Stimulated activated CD8-positive, alpha-beta memory T cell treated with anti-CD3 and anti-CD28 coated beads, Interleukin-7, amount 100 ng/mL, for 48 hours (primary cell): ENCODE data around the gene NKAPL.

Experiments used
- DNase-seq, 2 donors: peaks; one replicate each; pipeline ENCODE4 v3.0.0-alpha.2; 2020; ENCODE audit warnings: low read depth in 1 of 2; ENCODE audit errors: extremely low read depth in 1 of 2

The NKAPL gene

DNA sequence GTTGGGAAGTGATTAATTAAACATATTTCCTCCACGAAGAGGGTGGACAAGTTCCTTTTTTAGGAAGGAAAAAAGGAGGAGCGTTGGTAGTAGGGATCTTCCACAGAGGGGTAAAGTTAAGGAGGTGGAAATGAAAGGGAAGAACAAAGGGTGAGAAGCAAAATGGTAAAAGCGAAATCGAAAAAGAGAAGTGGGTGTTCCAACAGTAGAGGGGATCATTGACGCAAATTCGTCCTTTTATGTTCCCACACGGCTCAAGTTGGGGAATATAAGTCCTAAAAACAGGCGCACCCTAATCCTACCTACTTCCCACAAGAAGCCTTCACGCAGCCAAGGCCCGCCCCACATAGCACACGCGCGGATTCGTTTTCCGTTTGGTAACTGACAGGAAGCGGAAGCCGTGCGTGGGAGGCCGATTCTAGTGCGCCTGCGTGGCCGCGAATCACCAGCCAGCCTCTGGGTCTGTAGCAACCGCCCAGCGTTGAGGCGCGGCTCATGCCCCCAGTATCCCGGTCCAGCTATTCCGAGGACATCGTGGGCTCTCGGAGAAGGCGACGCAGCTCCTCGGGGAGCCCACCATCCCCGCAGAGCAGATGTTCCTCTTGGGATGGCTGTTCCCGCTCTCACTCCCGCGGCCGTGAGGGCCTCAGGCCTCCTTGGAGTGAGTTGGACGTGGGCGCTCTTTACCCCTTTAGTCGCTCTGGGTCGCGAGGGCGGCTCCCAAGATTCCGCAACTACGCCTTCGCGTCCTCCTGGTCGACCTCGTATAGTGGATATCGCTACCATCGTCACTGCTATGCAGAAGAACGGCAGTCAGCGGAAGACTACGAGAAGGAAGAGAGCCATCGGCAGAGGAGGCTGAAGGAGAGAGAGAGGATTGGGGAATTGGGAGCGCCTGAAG lies at the start of gene NKAPL:
NKAPL (plus strand) TSS at position 421 of the 901 bp plus-strand sequence; CDS start at position 496, 75 bp downstream.
- peak in 1 of 2 donors; percentile 32 for DNase-seq

DNA sequence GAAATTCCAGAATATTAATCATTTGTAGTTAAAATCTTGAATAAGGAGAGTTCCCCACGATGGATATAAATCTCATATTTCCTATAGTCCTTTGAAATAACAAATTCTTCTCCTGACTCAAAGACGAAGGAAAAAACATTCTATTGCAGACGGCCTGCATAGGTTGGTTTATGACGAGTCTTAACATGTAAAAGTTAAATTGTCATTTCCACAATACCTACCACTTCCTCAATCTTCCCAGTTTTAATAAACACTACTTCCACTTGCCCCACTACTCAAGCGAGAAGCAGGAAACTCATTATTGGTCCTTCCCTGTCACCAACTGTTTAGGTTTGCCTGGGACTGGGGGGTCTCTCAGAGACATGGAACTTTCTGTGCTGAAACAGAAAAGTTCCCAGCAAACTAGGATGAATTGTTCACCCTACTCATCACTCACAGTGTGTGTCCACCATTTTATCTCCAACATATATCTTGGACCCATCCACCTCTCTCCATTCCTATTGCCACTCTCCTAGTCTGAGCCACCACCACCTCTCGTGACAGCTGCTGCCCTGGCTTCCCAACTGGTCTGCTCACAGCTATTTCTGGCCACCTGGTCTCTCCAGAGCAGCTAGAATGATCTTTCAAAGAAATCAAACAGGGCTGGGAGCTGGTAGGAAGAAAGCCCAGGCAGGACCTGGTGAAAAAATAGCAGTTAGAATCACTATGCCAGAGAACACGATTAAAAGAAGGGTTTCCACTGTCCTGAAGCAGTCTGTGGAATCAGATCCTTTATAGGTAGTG lies 49.2 kb upstream of the NKAPL start:
- DNase-seq: no peak

- no peak for DNase-seq
Observed at GRCh38 chr6:28211840-28212509, 47.1 kb upstream of the NKAPL start.

DNA sequence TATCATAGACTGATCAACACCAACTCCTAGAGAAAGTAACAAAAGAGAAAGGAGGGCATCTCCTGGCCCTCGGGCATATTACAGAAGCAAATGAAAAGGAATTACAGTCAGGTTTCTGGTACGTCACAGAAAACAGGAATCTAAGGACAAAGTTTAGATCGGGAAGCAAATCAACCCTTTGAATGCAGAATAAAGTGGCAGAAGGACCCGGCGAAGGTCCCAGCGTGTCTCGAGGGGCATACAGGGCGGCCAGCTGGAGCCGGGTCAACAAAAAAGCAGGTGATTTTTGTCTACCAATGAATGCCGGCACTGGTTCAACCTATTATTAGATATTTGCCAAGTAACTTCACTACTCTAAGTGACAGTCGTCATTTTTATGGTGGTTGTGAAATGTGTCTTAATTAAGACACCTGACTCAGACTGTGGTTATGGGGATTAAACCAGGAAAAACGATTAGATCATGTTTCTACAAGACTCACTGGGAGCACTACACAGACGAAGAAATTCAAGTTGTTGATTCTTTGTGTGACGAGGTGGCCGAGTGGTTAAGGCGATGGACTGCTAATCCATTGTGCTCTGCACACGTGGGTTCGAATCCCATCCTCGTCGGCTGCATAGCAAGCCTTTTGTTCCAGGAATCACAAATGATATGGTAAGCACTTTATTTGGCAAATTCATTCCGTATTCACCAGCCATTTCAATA lies 46.4 kb upstream of the NKAPL start:
- DNase-seq: peak; percentile 46 to 50

DNA sequence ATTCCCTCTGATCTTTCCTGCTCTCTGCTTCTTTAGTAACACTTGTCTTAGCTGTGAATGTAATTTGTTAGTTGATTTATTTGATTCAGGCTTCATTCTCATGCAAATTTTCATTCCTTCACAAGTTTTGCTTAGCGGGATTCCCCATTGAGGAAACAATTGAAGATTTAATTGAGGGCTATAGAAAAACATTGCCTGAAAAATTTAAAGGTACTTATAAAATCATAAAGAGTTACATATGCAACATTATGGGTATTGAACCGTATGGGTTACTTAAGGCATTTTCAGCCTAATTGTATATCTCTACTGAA lies 45.9 kb upstream of the NKAPL start:
- DNase-seq: no peak

- no peak for DNase-seq
Observed at GRCh38 chr6:28215425-28215824, 43.7 kb upstream of the NKAPL start.

- no peak for DNase-seq
Observed at GRCh38 chr6:28217890-28218289, 41.2 kb upstream of the NKAPL start.

GRCh38 chr6:28218312-28219248 lies 40.5 kb upstream of the NKAPL start:
- DNase-seq: no peak

- no peak for DNase-seq
Observed at GRCh38 chr6:28220257-28221133, 38.6 kb upstream of the NKAPL start.

DNA sequence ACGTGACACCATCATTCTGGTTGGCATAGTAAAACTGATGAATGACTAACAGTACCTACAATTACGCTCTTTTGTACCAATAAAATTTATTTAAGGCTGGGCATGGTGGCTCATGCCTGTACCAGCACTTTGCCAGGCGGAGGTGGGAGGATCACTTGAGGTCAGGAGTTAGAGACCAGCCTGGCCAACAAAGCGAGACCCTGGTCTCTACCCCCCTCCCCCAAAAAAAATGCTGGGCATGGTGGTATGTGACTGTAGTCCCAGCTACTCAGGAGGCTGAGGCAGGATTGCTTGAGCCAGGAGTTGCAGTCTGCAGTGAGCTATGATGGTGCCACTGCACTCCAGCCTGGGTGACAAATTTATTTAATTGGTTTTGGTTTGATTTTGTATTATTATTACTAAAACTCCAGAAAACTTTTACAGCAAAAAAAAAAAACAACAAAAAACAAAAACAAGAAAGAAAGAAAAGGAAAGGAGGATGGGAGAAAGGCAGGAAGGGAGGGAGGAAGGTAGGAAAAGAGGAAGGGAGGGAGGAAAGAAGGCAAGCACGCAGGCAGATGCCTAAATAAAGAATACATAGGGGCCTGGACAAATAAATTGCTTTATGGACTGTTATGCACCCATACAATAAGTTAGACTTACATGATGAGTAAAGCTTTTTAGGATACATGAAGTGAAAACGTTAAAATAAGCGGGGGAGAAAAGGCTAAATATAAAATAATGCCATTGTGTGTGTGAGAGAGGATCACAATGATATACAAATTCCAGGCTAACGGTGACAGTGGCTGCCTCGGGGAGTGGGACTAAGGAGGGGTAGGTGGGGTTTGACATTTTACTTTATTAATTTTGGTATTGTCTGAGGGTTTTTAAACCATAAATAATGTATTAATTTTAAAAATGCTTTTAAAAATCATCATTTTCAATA lies 34.7 kb upstream of the NKAPL start:
- no peak for DNase-seq

GRCh38 chr6:28225056-28225834 lies 33.9 kb upstream of the NKAPL start, which contains the start of gene ZSCAN9:
ZSCAN9 (plus strand) TSS chr6:28225275; CDS start chr6:28227085, 1,810 bp downstream.
- peak in 1 of 2 donors; percentile 29 for DNase-seq

DNA sequence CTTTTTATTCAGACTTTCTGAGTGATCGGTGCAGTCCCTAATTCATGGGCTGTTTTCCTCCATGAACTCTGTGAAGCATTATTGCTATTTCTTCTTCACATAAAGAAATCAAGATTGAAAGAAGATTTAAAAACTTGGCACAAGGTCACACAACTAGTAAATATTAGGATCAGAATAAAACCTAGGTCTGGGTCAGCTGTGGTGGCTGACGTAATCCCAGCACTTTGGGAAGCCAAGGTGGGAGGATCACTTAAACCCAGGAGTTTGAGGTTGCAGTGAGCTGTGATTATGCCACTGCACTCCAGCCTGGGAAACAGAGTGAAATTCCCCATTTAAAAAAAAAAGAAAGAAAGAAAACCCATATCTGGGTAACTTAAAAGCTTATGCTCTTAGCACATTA lies 32.6 kb upstream of the NKAPL start:
- DNase-seq: no peak

- DNase-seq: no peak
Observed at GRCh38 chr6:28232785-28233184, 26.3 kb upstream of the NKAPL start.

DNA sequence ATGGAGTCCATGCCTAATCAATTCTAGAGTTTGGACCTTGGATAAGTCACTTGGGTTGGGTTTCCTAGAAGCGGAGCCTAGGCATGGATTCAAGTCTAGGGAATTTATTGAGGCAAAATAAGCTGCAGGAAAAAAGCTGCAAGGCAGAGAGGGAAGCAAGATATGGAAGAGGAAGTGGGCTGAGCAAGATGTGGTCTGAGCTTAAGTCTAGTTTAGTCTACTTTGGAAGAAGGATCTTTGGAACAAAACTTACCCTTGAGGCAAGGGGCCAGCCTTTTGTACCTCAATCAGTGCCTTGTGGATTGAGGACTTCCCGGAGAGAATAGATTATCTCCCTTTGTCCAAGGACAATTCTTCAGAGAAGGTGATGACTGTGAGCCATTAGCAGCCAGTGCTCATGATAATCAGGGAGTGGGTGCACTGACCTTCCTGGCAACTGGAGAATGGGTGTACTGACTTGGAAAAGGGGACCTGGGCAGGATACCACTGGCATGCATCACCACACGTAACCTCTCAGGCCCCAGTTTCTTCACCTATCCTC lies 23.1 kb upstream of the NKAPL start:
- no peak for DNase-seq

DNA sequence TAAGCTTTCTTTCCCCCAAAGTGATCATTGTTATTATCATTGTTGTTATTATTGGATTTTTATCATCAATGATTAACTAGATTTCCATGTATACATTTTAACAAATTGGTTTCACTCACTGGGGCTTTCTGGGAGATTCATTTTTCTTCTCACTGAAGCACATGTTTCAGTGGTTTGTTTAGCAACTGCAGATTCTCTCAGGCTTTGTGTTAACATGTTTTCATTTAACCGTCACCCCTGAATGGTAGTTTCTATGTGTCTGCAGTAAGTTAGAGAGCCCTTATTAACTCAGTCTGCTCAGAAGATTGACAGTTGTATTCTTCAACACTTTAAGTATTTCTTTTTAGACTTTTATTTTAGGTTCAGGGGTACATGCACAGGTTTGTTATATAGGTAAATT lies 19.5 kb upstream of the NKAPL start:
- DNase-seq: no peak

- DNase-seq: no peak
Observed at GRCh38 chr6:28240471-28240870, 18.6 kb upstream of the NKAPL start.

- no peak for DNase-seq
Observed at GRCh38 chr6:28243946-28244345, 15.2 kb upstream of the NKAPL start.
